GM18951 (cell line): ENCODE measurements around the gene ARHGAP25.

Experiments used
- POLR2A ChIP-seq: IDR thresholded peaks from 4 replicates; pipeline ENCODE4 v1.6.1; 2011; ENCODE audit warnings: mild to moderate bottlenecking; ENCODE audit not compliant: insufficient read length, insufficient read depth; ENCODE audit errors: extremely low read depth
- in situ Hi-C: fragments of 300-500 bp; cut with MboI; formaldehyde crosslinking; loops from one replicate; pipeline ENCODE4 v1.12.0; 2022; ENCODE audit warnings: low sequenced_read_pairs, mixed read lengths, inconsistent platforms; ENCODE audit not compliant: unreplicated experiment

Gene ARHGAP25

DNA sequence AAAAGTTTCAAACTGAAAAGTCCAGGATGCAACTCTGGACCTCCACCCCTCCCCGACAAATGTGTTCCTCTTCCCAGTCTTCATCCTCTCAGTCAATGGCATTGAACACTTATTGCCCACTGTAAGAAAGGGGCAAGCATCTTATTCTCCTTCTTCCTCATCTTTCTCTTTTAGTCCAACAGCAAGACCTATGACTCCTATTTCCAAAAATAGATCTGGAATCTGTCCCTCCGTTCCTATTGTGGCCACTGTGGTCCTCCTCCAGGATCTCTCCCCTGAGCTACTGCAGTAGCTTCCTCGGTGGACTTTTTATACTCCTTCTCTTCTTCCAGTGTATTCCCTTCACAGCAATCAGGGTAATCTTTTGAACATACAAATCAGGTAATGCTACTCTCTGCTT is 28.0 kb upstream of the ARHGAP25 start:
- in situ Hi-C loops = loop anchor here (25.0 kb wide), 1 partner anchor 219 kb away; no protein-coding TSS in a partner anchor
- no peak for TF ChIP-seq POLR2A

- no peak for TF ChIP-seq POLR2A
- in situ Hi-C loops = loop anchor here (25.0 kb wide), 1 partner anchor 221 kb away; no protein-coding TSS in a partner anchor
Measured at GRCh38 chr2:68708629-68709028, 26.0 kb upstream of the ARHGAP25 start.

GRCh38 chr2:68709421-68709911 is 25.1 kb upstream of the ARHGAP25 start:
- TF ChIP-seq POLR2A = no peak
- in situ Hi-C loops = loop anchor here (25.0 kb wide), 1 partner anchor 222 kb away; no protein-coding TSS in a partner anchor

DNA sequence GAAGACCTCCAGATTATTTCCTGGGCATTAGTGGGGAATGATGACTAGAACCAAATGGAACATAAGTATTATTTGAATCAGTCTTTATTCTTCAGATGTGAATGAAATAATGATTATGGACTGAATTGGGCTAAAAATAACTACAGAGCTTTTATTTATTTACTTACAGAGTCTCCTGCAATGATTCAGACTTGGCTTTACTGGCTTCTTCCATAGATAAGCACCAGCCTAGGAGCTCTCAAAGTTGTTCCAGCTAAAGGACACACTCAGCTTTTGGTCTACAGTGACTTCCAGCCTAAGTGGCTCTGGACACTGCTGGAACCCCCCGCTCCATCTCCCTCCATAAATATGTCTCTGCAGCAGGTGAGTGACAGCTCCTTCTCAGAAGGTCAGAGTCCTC is 24.3 kb upstream of the ARHGAP25 start:
- TF ChIP-seq POLR2A = no peak
- in situ Hi-C loops = loop anchor here (25.0 kb wide), 1 partner anchor 223 kb away; no protein-coding TSS in a partner anchor

DNA sequence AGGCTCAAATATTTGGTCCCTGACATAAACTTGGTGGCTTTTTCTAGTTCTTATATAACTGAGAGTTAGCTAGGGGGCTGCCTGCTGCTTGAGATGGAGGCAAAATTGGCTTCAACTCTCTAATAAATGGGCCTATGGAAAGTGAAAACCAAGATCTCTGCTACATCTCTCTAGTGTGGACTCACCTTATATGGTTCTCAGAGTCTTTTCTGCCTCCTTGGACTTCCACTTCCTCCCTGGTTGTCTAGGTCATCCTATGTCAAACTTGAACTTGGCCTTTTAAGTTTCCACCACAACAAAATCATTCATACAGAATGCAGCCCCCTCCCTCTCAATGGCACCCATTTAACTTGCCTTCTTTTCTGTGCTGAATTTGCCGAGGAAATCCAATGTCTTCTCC is 23.9 kb upstream of the ARHGAP25 start:
- TF ChIP-seq POLR2A = no peak

GRCh38 chr2:68714866-68715265 is 19.7 kb upstream of the ARHGAP25 start:
- in situ Hi-C loops = loop anchor here (25.0 kb wide), 1 partner anchor 228 kb away; no protein-coding TSS in a partner anchor
- no peak for TF ChIP-seq POLR2A

More for the DNA sequence above, 23.9 kb upstream of the ARHGAP25 start:
- in situ Hi-C loops = loop anchor here (25.0 kb wide), 1 partner anchor 223 kb away; no protein-coding TSS in a partner anchor

DNA sequence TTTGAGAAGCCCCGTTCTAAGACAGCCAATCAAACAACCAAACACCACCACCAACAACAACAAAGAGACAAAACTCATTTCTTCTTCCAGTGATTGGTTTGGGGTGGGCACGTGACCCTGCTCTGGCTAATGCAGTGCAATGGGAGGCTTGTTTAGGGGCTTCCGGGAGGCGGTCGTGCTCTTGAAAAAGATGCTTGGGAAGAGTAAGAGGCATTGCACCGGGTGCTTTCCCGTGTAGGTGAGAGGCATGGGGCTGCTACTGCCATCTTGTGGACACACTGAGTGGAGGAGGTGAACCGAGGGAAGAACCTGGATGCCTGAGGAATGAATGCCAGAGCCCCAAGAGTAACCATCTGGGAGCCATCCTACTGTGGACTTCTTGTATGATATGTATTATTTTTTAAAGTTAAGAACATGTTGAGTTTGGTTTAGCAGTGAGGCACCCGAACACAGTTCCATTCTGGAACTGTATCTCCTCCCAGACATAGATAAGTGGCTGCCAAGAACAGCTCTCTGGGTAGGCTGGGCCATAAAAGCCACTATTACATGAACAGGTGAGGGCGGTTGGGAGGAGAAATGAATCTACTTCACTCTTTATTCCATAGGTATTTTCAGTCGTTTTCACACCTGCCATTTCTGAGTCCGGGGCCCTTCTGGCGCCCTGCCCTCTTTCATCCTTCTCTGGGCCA is 19.1 kb upstream of the ARHGAP25 start:
- TF ChIP-seq POLR2A = no peak
- in situ Hi-C loops = loop anchor here (25.0 kb wide), 1 partner anchor 228 kb away; no protein-coding TSS in a partner anchor

GRCh38 chr2:68716604-68717304 is 17.9 kb upstream of the ARHGAP25 start:
- in situ Hi-C loops = loop anchor here (25.0 kb wide), 1 partner anchor 229 kb away; no protein-coding TSS in a partner anchor
- no peak for TF ChIP-seq POLR2A

- in situ Hi-C loops = loop anchor here (25.0 kb wide), 1 partner anchor 230 kb away; no protein-coding TSS in a partner anchor
- no peak for TF ChIP-seq POLR2A
Measured at GRCh38 chr2:68717305-68717661, 17.3 kb upstream of the ARHGAP25 start.

DNA sequence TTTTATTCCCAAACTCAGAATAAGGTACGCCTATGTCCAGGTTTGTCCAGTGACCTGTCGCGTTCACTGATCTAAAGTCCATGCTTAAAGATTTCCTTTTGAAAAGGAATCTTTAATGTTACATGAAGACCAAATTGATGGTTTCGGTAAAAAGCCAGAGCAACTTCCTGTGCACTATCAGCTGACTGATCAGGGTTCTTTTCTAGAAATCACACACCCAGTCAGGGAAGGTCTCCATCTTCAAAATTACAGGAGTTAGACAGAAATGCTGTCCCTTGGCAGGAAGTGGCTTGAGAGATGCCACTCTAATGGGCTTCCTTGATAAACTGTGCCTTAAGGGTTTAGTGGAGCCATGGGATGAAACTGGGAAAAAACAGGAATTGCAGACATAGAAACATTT is 14.7 kb upstream of the ARHGAP25 start:
- TF ChIP-seq POLR2A = no peak
- in situ Hi-C loops = loop anchor here (25.0 kb wide), 1 partner anchor 233 kb away; no protein-coding TSS in a partner anchor

GRCh38 chr2:68720665-68721064 is 13.9 kb upstream of the ARHGAP25 start:
- no peak for TF ChIP-seq POLR2A
- in situ Hi-C loops = loop anchor here (25.0 kb wide), 1 partner anchor 233 kb away; no protein-coding TSS in a partner anchor

DNA sequence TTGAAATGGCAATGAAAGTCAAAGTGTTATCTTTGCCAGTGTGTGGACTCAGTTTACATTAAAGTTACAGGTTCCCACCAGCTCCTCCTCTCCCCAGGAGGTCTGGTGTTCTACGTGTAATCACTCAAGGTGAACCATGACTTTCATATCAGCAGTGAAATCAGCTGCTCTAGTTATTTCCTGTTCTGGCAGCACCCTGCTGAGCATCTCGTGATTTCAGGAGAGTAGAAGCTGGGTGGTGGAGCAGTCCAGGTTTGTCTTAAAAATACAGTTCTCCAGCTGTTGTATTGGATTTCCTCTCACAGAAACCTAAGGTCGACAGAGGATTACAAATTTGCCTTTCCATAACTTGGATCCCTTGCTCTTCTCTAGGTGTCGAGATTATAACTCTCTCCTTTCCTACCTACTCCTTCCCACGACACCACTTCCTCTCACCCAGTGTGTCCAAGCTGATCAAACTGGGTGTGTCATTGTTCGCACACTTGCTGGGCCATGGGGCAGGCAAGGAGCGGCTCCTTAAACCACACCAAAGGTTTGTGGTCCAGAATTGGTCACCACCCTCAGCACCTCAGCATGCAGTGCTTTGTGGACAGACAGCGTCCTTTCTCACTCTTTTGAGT is 13.0 kb upstream of the ARHGAP25 start:
- no peak for TF ChIP-seq POLR2A

GRCh38 chr2:68722712-68723111 is 11.9 kb upstream of the ARHGAP25 start:
- in situ Hi-C loops = loop anchor here (25.0 kb wide), 1 partner anchor 235 kb away; no protein-coding TSS in a partner anchor
- no peak for TF ChIP-seq POLR2A

More for the DNA sequence above, 13.0 kb upstream of the ARHGAP25 start:
- in situ Hi-C loops = loop anchor here (25.0 kb wide), 1 partner anchor 234 kb away; no protein-coding TSS in a partner anchor

GRCh38 chr2:68723181-68723580 is 11.4 kb upstream of the ARHGAP25 start:
- TF ChIP-seq POLR2A = no peak

More at GRCh38 chr2:68723181-68723580, 11.4 kb upstream of the ARHGAP25 start:
- in situ Hi-C loops = loop anchor here (25.0 kb wide), 1 partner anchor 236 kb away; no protein-coding TSS in a partner anchor
